AG04450 (cell line): ENCODE results near the gene PDE11A. TPM values are rescaled to one million over a fixed set of nuclear protein-coding genes. Genes with fewer than 3 reads are reported as not detected.

Experiments used
- CTCF ChIA-PET: fragments of 300-600, 350-600 bp; formaldehyde crosslinking; extraction: SDS; loops from one replicate; lab custom pipeline; 2022; ENCODE audit warnings: antibody characterized with exemption, inconsistent platforms; lab: Charles Lee
- POLR2A ChIA-PET: fragments of 350-600 bp; formaldehyde crosslinking; extraction: SDS; loops from one replicate; lab custom pipeline; 2021; ENCODE audit warnings: antibody characterized with exemption, inconsistent platforms; lab: Yijun Ruan, JAX
- DNase-seq: peaks from one replicate; pipeline ENCODE4 v3.0.0-alpha.2; 2011; ENCODE audit warnings: low read depth, low spot score
- H3K27ac ChIP-seq: one replicate; pipeline ENCODE4 v1.5.1; 2012; ENCODE audit warnings: low read depth, low read length, control low read depth
- H3K27me3 ChIP-seq: one replicate; pipeline ENCODE4 v1.6.0; 2012; ENCODE audit warnings: low read length; ENCODE audit not compliant: control insufficient read depth, insufficient read depth
- H3K4me3 ChIP-seq: 2 replicates; pipeline ENCODE4 v1.5.1; 2011; ENCODE audit warnings: mild to moderate bottlenecking, low read depth, low read length, control low read depth
- H3K9me3 ChIP-seq: 2 replicates; pipeline ENCODE4 v1.5.1; 2012; ENCODE audit warnings: low read length; ENCODE audit not compliant: control insufficient read depth, insufficient read depth
- CTCF ChIP-seq: IDR thresholded peaks from 2 replicates; pipeline ENCODE4 v1.5.1; 2011; ENCODE audit warnings: low read depth, low read length, control low read depth, inconsistent platforms
- polyA plus RNA-seq: library from polyadenylated mRNA; depleted of rRNA; stranded (reverse); fragments of >200 nt; gene quantifications from 2 replicates; pipeline ENCODE4 v1.2.3, GENCODE V29; 2011

PDE11A gene
- polyA plus RNA-seq, 1 experiment: 0.24 TPM

- ChIA-PET CTCF (no interaction called here), POLR2A (no interaction called here)
- H3K27ac ChIP-seq: no peak overlapping the region
- TF ChIP-seq CTCF: no peak
- no peak for DNase-seq
- no peaks in the 10 kb centered on the region for H3K9me3 ChIP-seq
- no peak overlapping the region for H3K4me3 ChIP-seq
- no peaks in the 10 kb centered on the region for H3K27me3 ChIP-seq
Measured at GRCh38 chr2:177921726-177922125, 150.9 kb downstream of the PDE11A start.

- TF ChIP-seq CTCF: no peak
- no peak for DNase-seq
- no peak overlapping the region for H3K27ac ChIP-seq
- no peaks in the 10 kb centered on the region for H3K27me3 ChIP-seq
- ChIA-PET POLR2A (no interaction called here), CTCF (interaction anchor here (1.2 to 1.8 kb wide), 2 partner anchors 11 to 12 kb away, joined by 5 to 15 read pairs; no protein-coding TSS in a partner anchor)
- no peaks in the 10 kb centered on the region for H3K9me3 ChIP-seq
- H3K4me3 ChIP-seq: no peak overlapping the region
Measured at GRCh38 chr2:177917169-177917568, 155.4 kb downstream of the PDE11A start.

GRCh38 chr2:177916342-177916741 is 156.2 kb downstream of the PDE11A start:
- ChIA-PET CTCF (interaction anchor here (1.5 kb wide), 1 partner anchor 11 kb away, joined by 8 read pairs; no protein-coding TSS in a partner anchor), POLR2A (no interaction called here)
- TF ChIP-seq CTCF: no peak
- DNase-seq: no peak
- Histone ChIP-seq H3K27ac (no peak overlapping the region), H3K27me3 (no peaks in the 10 kb centered on the region), H3K9me3 (no peaks in the 10 kb centered on the region), H3K4me3 (no peak overlapping the region)

- TF ChIP-seq CTCF: no peak
Measured at GRCh38 chr2:177914247-177914646, 158.3 kb downstream of the PDE11A start.

GRCh38 chr2:177909962-177910361 is 162.6 kb downstream of the PDE11A start:
- Histone ChIP-seq H3K4me3 (no peak overlapping the region), H3K9me3 (no peaks in the 10 kb centered on the region), H3K27ac (no peak overlapping the region), H3K27me3 (no peaks in the 10 kb centered on the region)
- ChIA-PET POLR2A (no interaction called here), CTCF (no interaction called here)
- no peak for TF ChIP-seq CTCF
- no peak for DNase-seq

More at GRCh38 chr2:177914247-177914646, 158.3 kb downstream of the PDE11A start:
- Histone ChIP-seq H3K9me3 (no peaks in the 10 kb centered on the region), H3K27ac (no peak overlapping the region), H3K4me3 (no peak overlapping the region), H3K27me3 (no peaks in the 10 kb centered on the region)
- DNase-seq: no peak
- CTCF ChIA-PET: no interaction called here
- POLR2A ChIA-PET: no interaction called here
